ENCODE measurements around the gene USP53.

USP53 gene

DNA sequence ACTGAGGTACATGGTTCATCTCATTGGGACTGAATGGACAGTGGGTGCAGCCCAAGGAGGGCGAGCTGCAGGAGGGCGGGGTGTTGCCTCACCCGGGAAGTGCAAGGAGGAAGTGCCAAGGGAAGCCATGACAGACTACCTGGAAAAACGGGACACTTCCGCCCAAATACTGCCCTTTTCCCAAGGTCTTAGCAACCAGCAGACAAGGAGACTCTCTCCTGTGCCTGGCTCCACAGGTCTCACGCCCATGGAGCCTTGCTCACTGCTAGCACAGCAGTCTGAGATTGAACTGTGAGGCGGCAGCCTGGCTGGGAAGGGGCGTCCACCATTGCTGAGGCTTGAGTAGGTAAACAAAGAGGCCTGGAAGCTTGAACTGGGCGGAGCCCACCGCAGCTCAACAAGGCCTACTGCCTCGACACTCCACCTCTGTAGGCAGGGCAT, 14.7 kb upstream of the USP53 start:
- H3K4me3 ChIP-seq (ENCODE audit: insufficient read depth, low read length, poor library complexity, severe bottlenecking), result no peak overlapping the region
- H3K4me2 ChIP-seq (ENCODE audit: low read depth, low read length, poor library complexity, severe bottlenecking), result no peak overlapping the region
- no peaks in the 10 kb centered on the region for H3K9me2 ChIP-seq (replicated peaks; ENCODE audit: insufficient read depth, low read length)
- no peaks in the 10 kb centered on the region for H3K27me3 ChIP-seq (ENCODE audit: low read length)
- no peaks in the 10 kb centered on the region for H4K20me1 ChIP-seq (ENCODE audit: low read depth, low read length)
- no peaks in the 10 kb centered on the region for H3K9me3 ChIP-seq (ENCODE audit: insufficient read depth, low read length)
- no peak overlapping the region for H2AFZ ChIP-seq (ENCODE audit: low read depth, low read length, severe bottlenecking)
- H3K79me2 ChIP-seq (ENCODE audit: insufficient read depth, low read length), result no peaks in the 10 kb centered on the region
- no peaks in the 10 kb centered on the region for H3F3A ChIP-seq (ENCODE audit: insufficient read depth)
- H3K36me3 ChIP-seq (ENCODE audit: low read length), result no peaks in the 10 kb centered on the region
- TF ChIP-seq CTCF (IDR thresholded peaks at IDR 0.05; ENCODE audit: insufficient read depth, low read length, poor library complexity, severe bottlenecking), result no peak
- no peak for TF ChIP-seq EZH2phosphoT487 (conservative IDR thresholded peaks at IDR 0.05; ENCODE audit: low read length)
- H3K9ac ChIP-seq (ENCODE audit: low read length), result no peak overlapping the region
- H3K27ac ChIP-seq (ENCODE audit: low read depth, low read length), result no peak overlapping the region

- Histone ChIP-seq H3K9me3 (ENCODE audit: insufficient read depth, low read length) (no peaks in the 10 kb centered on the region), H4K20me1 (ENCODE audit: low read depth, low read length) (no peaks in the 10 kb centered on the region), H3K9me2 (replicated peaks; ENCODE audit: insufficient read depth, low read length) (no peaks in the 10 kb centered on the region), H3K4me3 (ENCODE audit: insufficient read depth, low read length, poor library complexity, severe bottlenecking) (no peak overlapping the region), H3F3A (ENCODE audit: insufficient read depth) (no peaks in the 10 kb centered on the region), H3K27me3 (ENCODE audit: low read length) (no peaks in the 10 kb centered on the region), H3K79me2 (ENCODE audit: insufficient read depth, low read length) (no peaks in the 10 kb centered on the region), H3K4me2 (ENCODE audit: low read depth, low read length, poor library complexity, severe bottlenecking) (no peak overlapping the region), H2AFZ (ENCODE audit: low read depth, low read length, severe bottlenecking) (no peak overlapping the region), H3K9ac (ENCODE audit: low read length) (no peak overlapping the region), H3K27ac (ENCODE audit: low read depth, low read length) (no peak overlapping the region), H3K36me3 (ENCODE audit: low read length) (no peaks in the 10 kb centered on the region)
- TF ChIP-seq EZH2phosphoT487 (conservative IDR thresholded peaks at IDR 0.05; ENCODE audit: low read length) (no peak), CTCF (IDR thresholded peaks at IDR 0.05; ENCODE audit: insufficient read depth, low read length, poor library complexity, severe bottlenecking) (no peak)
These were observed 7.6 kb upstream of the USP53 start for GRCh38 chr4:119204916-119205315.

DNA sequence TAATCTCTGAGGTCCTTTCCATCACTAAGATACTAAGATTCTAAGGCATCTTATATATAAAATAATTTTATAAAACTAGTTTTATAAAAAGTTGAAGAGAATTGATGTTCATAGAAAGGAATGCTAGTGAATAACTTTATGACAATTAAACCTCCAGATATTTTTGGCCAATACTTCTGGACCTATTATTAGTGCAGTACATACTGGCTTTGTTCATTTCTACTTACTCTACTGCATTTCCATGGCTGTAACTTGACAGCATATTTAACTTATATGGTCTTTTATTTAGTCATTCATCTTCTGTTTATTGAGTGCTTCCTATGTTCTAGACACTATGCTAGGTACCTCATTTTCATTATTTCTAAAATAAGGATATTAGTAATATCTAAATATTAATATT, 6.8 kb upstream of the USP53 start:
- Histone ChIP-seq H2AFZ (ENCODE audit: low read depth, low read length, severe bottlenecking) (no peak overlapping the region), H4K20me1 (ENCODE audit: low read depth, low read length) (no peaks in the 10 kb centered on the region), H3K79me2 (ENCODE audit: insufficient read depth, low read length) (no peaks in the 10 kb centered on the region), H3K4me2 (ENCODE audit: low read depth, low read length, poor library complexity, severe bottlenecking) (no peak overlapping the region), H3K9ac (ENCODE audit: low read length) (no peak overlapping the region), H3K4me3 (ENCODE audit: insufficient read depth, low read length, poor library complexity, severe bottlenecking) (no peak overlapping the region), H3K9me3 (ENCODE audit: insufficient read depth, low read length) (no peaks in the 10 kb centered on the region), H3K27ac (ENCODE audit: low read depth, low read length) (no peak overlapping the region), H3K9me2 (replicated peaks; ENCODE audit: insufficient read depth, low read length) (no peaks in the 10 kb centered on the region), H3K36me3 (ENCODE audit: low read length) (no peaks in the 10 kb centered on the region), H3F3A (ENCODE audit: insufficient read depth) (no peaks in the 10 kb centered on the region), H3K27me3 (ENCODE audit: low read length) (no peaks in the 10 kb centered on the region)
- TF ChIP-seq EZH2phosphoT487 (conservative IDR thresholded peaks at IDR 0.05; ENCODE audit: low read length) (no peak), CTCF (IDR thresholded peaks at IDR 0.05; ENCODE audit: insufficient read depth, low read length, poor library complexity, severe bottlenecking) (no peak)

Measured in SU-DHL-6 (cell line).